ENCODE results near the gene ZNF565.
"Not testable (repeated sequence)": the region's sequence is repeated elsewhere in the genome, so short reads cannot be mapped to it uniquely, and the experiment has no call there.

ZNF565 gene

GRCh38 chr19:36183245-36183628, 31.2 kb downstream of the ZNF565 start:
- no peak for TF ChIP-seq GATA1 (IDR thresholded peaks at IDR 0.05; ENCODE audit: low read depth, low read length)
- TF ChIP-seq POLR2A (IDR thresholded peaks at IDR 0.05; ENCODE audit: low read length): no peak
- no peak for DNase-seq

DNA sequence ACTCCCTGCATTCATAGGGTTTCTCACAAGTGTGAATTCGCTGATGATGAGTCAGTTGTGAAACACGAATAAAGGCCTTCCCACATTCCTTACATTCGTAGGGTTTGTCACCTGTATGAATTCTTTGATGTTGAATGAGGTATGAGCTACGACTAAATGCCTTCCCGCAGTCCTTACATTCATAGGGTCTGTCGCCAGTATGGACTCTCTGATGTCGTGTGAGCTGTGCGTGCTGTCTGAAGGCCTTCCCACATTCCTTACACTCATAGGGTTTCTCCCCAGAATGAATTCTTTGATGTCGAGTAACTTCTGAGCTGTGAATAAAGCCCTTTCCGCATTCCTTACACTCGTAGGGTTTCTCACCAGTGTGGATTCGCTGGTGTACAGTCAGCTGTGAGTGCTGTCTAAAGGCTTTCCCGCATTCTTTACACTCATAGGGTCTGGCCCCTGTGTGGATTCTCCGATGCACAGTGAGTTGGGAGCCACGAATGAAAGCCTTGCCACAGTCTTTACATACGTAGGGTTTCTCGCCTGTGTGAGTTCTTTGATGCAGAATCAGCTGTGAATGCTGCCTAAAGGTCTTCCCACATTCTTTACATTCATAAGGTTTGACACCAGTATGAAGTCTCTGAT, 31.7 kb downstream of the ZNF565 start:
- no peak for DNase-seq
- TF ChIP-seq POLR2A (IDR thresholded peaks at IDR 0.05; ENCODE audit: low read length) (no peak), GATA1 (IDR thresholded peaks at IDR 0.05; ENCODE audit: low read depth, low read length) (no peak)

GRCh38 chr19:36179077-36179476, 35.4 kb downstream of the ZNF565 start:
- not testable (repeated sequence) for DNase-seq

DNA sequence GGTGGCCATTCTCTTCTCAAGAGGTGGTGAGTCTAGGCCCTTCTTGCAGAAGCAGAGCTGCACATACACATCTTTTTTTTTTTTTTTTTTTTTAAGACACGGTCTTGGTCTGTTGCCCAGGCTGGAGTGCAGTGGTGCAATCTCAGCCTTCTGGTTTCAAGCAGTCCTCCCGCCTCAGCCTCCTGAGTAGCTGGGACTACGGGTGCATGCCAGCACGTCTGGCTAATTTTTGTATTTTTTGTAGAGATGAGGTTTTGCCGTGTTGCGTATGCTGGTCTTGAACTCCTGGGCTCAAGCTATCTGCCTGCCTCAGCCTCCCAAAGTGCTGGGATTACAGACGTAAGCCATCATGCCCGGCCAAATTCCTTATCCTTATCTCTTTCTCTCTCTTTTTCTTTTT, 40.6 kb downstream of the ZNF565 start:
- not testable (repeated sequence) for DNase-seq

- DNase-seq: no peak
- TF ChIP-seq GATA1 (IDR thresholded peaks at IDR 0.05; ENCODE audit: low read depth, low read length) (no peak), POLR2A (IDR thresholded peaks at IDR 0.05; ENCODE audit: low read length) (no peak)
These were observed 41.6 kb downstream of the ZNF565 start for GRCh38 chr19:36172852-36173251.

- no peak for DNase-seq
These were observed 45.2 kb downstream of the ZNF565 start for GRCh38 chr19:36169084-36169760.

GRCh38 chr19:36163813-36164212, 50.7 kb downstream of the ZNF565 start:
- no peak for DNase-seq

More at GRCh38 chr19:36169084-36169760, 45.2 kb downstream of the ZNF565 start:
- TF ChIP-seq POLR2A (IDR thresholded peaks at IDR 0.05; ENCODE audit: low read length) (no peak), GATA1 (IDR thresholded peaks at IDR 0.05; ENCODE audit: low read depth, low read length) (no peak)

DNA sequence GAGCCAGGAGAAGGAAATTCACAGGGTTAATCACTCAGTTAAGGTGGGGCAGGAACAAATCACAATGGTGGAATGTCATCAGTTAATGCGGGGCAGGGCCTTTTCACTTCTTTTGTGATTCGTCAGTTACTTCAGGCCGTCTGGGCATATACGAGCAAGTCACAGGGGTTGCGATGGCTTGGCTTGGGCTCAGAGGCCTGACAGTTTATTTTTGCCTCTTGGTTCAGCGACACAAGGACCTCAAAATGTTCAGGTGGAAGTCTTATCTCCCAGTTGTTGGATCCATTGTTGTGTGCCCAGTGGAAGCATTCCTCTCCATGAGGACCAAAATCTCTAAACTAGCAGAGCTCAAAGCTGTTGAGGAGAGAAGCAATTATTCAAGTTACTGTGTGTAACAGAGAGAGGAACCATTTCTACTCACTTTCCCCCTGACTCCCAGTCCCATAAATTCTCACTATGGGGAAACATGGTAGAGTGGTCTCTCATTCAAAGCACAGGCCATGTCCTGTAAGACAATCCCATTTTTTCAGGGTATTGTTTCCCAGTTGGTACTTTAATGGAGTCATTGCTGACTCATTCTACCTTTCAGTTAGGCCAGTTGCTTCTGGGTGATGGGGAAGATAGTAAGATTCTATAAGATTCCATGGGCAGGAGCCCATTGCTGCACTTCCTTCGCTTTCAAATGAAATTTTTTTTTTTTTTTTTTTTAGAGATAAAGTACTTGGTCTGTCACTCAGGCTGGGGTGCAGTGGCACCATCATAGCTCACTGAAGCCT, 53.5 kb downstream of the ZNF565 start:
- TF ChIP-seq POLR2A (IDR thresholded peaks at IDR 0.05; ENCODE audit: low read length): no peak
- no peak for TF ChIP-seq GATA1 (IDR thresholded peaks at IDR 0.05; ENCODE audit: low read depth, low read length)
- DNase-seq: no peak

More at GRCh38 chr19:36163813-36164212, 50.7 kb downstream of the ZNF565 start:
- TF ChIP-seq POLR2A (IDR thresholded peaks at IDR 0.05; ENCODE audit: low read length): no peak
- no peak for TF ChIP-seq GATA1 (IDR thresholded peaks at IDR 0.05; ENCODE audit: low read depth, low read length)

DNA sequence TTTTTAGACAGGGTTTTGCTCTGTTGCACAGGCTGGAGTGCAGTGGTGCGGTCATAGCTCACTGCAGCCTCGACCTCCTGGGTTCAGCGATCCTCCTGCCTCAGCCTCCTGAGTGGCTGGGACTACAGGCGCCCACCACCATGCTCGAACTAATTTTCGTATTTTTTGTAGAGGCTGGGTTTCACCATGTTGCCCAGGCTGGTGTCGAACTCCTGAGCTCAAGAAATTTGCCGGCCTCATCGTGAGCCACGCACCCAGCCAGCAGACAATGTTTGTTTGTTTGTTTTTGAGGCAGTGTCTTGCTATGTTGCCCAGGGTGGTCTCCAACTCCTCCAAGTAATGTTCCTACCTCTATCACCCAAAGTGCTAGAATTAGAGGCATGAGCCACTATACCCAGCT, 61.3 kb downstream of the ZNF565 start:
- no peak for DNase-seq
- TF ChIP-seq POLR2A (IDR thresholded peaks at IDR 0.05; ENCODE audit: low read length): no peak
- no peak for TF ChIP-seq GATA1 (IDR thresholded peaks at IDR 0.05; ENCODE audit: low read depth, low read length)

DNA sequence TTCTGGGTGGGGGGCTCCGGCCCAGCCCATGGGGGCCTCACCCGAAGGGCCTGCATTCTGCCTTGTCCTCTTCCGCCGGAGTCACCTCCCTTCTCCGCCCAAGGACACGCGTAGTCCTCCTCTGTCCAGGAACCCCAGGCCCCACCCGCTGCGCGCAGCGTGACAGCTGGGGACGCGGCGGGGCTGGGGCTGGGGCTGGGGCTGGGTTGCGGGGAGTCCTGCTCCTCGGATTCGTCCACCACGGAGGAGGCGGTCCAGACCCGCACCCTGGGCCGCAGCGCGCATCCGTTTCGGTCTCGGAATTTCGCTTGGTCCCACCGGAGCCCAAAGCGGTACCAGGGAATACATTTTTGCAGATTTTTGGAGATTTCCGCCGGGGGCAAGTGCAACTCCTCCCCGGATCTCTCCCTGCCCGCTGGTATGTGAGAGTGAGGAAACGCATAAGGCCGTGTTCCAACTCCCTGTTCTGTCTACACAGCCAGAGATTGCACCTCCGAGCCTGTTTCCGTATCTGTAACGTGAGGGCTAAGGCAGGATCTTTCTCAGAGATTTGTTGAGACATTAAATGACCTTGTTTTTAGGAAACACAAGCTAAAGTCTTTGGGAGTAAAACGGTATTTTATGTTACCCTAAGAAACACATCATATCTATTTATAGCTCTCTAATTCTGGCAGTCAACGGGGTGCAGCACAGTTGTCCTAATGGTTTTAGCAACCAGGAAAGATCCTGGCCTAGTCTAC, 61.9 kb downstream of the ZNF565 start, which contains the start of gene COX7A1:
COX7A1 (minus strand) TSS at position 96 of the 740 bp plus-strand sequence; CDS start at position 56, 40 bp downstream.
- no peak for DNase-seq
- TF ChIP-seq GATA1 (IDR thresholded peaks at IDR 0.05; ENCODE audit: low read depth, low read length) (no peak), POLR2A (IDR thresholded peaks at IDR 0.05; ENCODE audit: low read length) (no peak)

DNA sequence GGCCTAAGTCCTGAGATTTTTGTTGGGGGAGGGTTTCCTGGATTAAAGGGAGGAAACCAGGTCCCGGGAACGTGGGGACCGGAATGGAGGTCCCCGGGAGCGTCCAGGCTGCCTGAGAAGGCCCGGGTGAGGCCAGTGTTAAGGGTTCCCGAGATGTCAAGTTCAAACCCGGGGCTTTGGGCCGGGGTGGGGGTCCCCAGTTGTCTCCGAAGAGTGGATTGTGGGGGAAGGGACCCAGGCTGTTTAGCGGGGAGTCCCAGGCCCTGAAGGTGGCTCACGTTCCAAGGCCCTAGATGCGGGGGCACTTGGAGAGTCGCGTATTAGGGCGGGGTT, 62.5 kb downstream of the ZNF565 start:
- DNase-seq: no peak
- TF ChIP-seq GATA1 (IDR thresholded peaks at IDR 0.05; ENCODE audit: low read depth, low read length) (no peak), POLR2A (IDR thresholded peaks at IDR 0.05; ENCODE audit: low read length) (no peak)

- DNase-seq: no peak
- TF ChIP-seq POLR2A (IDR thresholded peaks at IDR 0.05; ENCODE audit: low read length): no peak
These were observed 63.1 kb downstream of the ZNF565 start for GRCh38 chr19:36151144-36152018.

- TF ChIP-seq POLR2A (IDR thresholded peaks at IDR 0.05; ENCODE audit: low read length) (no peak), GATA1 (IDR thresholded peaks at IDR 0.05; ENCODE audit: low read depth, low read length) (no peak)
- DNase-seq: no peak
These were observed 63.9 kb downstream of the ZNF565 start for GRCh38 chr19:36150586-36150985.
